ENCODE data around the gene MACROD2.
"Not testable (repeated sequence)": the region's sequence is repeated elsewhere in the genome, so short reads cannot be mapped to it uniquely, and the experiment has no call there.

DNA sequence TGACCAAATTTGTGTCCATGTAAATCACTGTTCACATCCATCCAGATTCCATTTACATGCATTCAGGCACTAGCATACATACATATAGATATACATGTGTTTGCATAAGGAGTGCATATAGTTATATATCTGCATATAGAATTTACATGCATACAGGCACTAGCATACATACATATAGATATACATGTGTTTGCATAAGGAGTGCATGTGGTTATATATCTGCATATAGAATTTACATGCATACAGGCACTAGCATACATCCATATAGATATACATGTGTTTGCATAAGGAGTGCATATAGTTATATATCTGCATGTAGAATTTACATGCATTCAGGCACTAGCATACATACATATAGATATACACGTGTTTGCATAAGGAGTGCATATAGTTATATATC, 1145.6 kb downstream of the MACROD2 start:
- not testable (repeated sequence) for TF ChIP-seq SUZ12 (IDR thresholded peaks at IDR 0.05; ENCODE audit: extremely low read depth, insufficient read depth, insufficient read length); ZNF274 (IDR thresholded peaks at IDR 0.05; ENCODE audit: low read depth, low read length)
